Hindlimb muscle (tissue), 1 donor: ENCODE results near the gene RHBDD3. TPM values are rescaled to one million over a fixed set of nuclear protein-coding genes. Genes with fewer than 3 reads are reported as not detected.

Experiments
- DNase-seq: peaks from one replicate; pipeline ENCODE4 v3.0.0-alpha.2; 2013
- polyA plus RNA-seq: library from polyadenylated mRNA; unstranded; fragments of 120-200 nt; gene quantifications from one replicate; pipeline ENCODE4 v1.2.1, GENCODE V29; 2013; ENCODE audit not compliant: insufficient read length

RHBDD3 gene
- polyA plus RNA-seq, 1 donor: 22.6 TPM

DNA sequence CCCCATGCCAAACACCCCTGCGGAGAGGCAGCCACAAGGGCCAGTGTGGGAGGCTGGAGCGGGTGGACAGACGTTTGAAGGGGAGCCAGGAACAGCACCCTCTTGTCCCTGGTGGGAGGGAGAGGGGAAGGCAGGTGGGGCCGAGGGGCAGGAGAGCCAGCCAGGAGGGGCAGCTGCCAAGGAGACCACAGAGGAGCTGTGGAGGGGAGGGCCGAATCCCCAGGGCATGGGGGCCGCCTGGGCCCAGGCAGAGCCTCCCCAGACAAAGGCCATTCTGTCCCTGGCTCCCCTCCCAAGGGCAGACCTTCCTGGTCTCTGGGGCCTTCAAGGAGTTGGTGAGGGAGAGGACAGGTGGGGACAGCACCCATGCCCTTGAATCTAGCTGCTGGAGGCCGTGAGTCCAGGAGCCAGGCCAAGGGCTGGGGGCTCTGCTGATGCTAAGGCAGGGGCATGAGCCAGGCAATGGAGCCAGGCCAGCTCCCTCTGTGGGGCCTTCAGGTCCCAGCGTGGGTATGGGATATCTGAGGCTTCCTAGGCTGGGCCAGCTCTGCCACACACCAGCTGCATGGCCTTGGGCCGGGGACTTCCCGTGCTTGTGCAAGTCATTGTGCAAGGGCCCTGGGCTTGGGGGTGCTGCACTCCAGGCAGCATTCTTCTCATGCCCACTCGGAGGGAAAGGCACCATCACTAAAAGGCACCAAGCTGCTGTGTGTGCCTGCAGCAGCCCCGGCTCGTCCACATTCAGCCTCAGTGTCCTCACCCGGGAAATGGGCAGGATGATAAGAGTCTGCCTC lies 50.7 kb downstream of the RHBDD3 start:
- no peak for DNase-seq

DNA sequence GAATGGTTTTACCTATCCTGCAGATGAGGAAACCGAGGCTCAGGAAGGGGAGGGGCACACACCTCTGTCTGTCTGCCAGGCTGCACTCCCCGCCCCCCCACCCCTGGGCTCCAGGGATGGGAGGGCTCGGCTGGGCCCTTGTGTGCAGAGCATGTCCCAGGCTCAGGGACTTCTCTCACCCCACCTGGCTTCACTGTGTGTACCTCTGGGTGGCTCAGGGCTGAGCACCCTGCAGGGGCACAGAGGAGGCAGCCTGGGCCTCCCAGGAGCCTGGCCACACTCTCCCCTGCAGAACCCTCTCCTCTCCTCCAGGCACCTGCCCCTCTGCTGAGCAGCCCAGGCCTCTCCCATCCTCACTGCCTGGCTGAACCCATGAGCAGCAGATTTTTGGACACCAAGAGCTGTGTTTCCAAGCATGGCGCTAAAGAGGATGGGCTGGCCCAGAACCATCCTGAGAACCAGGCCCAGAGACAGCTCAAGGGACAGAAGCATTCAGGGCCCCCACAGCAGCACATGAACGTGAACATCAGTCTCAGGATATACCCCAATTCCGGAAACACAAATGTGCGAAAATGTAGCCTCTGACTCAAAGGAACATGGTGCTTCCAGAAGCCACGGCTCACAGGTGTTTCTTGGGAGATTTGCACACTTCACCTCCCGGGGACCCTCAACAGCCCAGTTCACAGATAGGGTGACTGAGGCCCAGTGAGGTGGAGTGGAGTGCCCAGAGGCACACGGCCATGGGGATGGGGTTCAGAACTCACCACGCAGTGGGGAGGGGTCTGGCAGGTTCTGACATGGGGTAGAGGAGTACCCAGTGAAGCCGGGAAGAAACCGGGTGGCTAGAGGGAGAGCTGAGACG lies 51.5 kb downstream of the RHBDD3 start:
- DNase-seq: no peak

GRCh38 chr22:29215012-29215860 lies 52.5 kb downstream of the RHBDD3 start:
- no peak for DNase-seq

- no peak for DNase-seq
Measured at GRCh38 chr22:29214232-29214631, 53.5 kb downstream of the RHBDD3 start.

DNA sequence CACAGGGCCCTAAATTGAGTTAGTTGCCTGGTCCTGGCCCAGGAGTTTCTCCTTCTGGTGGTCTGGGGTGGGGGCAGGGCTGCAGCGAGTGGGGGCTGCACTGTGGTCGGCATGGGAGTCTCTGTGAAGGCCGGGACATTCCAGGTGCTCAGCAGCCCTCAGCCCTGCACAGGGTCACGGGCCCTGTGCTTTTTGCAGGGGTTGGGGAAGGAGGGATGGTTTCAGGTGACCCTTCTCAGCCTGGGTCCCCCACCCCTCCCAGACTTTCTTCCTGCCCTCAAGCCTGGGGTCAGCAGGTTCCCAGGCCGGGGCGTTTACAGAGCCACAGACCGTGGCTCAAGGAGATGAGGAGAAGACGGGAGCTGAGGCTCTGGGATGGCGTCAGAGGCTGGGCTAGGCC lies 54.3 kb downstream of the RHBDD3 start:
- DNase-seq: no peak

DNA sequence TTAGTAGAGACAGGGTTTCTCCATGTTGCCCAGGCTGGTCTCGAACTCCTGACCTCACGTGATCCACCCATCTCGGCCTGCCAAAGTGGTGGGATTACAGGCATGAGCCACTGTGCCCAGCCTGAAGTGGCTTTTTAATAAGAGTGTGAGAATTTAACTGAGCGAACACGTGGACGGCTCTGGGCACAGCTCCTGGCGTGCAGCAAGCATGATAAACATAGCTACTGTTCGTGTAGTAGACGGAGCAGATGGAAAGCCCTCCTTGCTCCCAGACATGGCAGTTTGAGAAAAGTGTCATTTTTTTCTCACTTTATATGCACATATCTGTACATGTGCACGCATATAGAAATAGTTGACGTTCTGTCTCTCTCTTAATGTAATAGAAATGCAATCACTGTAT lies 55.0 kb downstream of the RHBDD3 start:
- DNase-seq: no peak

GRCh38 chr22:29211466-29211865 lies 56.3 kb downstream of the RHBDD3 start:
- no peak for DNase-seq

DNA sequence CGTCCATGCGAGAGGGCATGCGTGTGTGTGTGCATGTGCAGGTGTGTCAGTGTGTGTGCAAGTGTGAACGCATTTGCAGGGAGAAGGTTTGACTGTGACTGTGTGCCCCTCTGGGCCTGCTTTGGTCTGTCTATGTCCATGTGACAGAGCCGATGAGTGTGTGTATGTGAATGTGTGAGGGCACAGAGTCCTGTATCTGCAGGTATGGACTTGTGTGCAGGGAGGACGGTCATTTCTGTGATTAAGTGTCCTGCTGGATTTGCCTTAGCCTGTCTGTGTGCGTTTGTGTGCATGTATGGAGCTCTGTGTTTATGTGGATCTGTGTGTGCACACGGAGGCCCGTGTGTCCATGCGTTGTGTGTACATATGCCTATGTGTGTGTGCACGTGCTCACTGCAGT lies 56.7 kb downstream of the RHBDD3 start:
- DNase-seq: no peak

Other genes with a start within 250 kb of the RHBDD3 start
- gene C22orf31, start 206.2 kb downstream of the RHBDD3 start, polyA plus RNA-seq: 2.2 TPM
- gene KREMEN1, start 194.9 kb downstream of the RHBDD3 start, polyA plus RNA-seq: 107 TPM
- gene EMID1, start 62.1 kb downstream of the RHBDD3 start, polyA plus RNA-seq: 8.4 TPM
- 180 TPM for gene EWSR1, start 287 bp upstream of the RHBDD3 start, polyA plus RNA-seq
- gene GAS2L1, start 38.7 kb upstream of the RHBDD3 start, polyA plus RNA-seq: 12.9 TPM
- gene RASL10A, start 47.7 kb upstream of the RHBDD3 start, polyA plus RNA-seq: 1.7 TPM
- 30.0 TPM for gene AP1B1, start 120.6 kb upstream of the RHBDD3 start, polyA plus RNA-seq
- not detected for gene RFPL1, start 170.6 kb upstream of the RHBDD3 start, polyA plus RNA-seq
- 1.9 TPM for gene NEFH, start 212.2 kb upstream of the RHBDD3 start, polyA plus RNA-seq